NCI-H2107 treated with DMSO at 0.1 percent for 48 hours (cell line): ENCODE data around the gene TRAPPC12.

Experiments
- DNase-seq: peaks from one replicate; lab custom pipeline; 2025; ENCODE audit not compliant: unreplicated experiment; lab: John Stamatoyannopoulos, UW

Gene TRAPPC12

DNA sequence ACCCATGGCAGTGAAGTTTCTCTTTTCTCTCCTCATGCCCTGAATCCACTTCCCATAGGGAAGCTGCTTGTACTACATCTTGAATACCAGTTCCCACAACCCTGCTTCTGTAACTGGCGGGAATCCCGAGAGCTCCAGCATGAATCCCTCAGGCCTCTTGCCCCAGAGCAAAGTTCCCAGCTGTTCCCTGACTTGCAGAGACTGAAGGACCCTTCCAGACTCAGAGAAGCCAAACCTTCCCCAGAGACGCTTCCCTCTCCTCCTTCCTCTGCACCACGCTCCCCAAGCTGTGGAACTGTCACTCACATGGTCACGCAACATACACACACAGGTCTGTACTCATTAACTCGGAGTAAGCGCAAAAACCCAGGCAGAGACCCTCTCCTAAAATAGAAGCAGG, 26.4 kb downstream of the TRAPPC12 start:
- DNase-seq = no peak

DNA sequence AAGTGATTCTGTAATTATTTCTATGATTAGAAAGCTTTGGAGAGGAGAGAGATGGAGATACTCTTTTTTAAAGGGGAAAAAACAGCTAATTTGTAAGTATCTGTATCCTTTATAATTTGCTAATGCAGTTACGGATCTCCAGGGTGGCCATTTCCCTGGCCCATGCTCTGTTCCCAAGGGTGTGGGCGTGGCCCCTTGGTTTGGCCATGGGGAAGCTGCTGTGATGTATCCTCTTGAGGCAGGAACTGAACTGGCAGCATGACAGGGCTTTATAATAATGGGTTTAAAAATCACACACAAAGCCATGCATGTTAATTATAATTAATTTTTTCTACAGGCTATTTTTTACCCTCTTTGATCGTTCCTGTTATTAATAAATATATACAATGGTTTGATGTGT, 27.0 kb downstream of the TRAPPC12 start:
- no peak for DNase-seq

DNA sequence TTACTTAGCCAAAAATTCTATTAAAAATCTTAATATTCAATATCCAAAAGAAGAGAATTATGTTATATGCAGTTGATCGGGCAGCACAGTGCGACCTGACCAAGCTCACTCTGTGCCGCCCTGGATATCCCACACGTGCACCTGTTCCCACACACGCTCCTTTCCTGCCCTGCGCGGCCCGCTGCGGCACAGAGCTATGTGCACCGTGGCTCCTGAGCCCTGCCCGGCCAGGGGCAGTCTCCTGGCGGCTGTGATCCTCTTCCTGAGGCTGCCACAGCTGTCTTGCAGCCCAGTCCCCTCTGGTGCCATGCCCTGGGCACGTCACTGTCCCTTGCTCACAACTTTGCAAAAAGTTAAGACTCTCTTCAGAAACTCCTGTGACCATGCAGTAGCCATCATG, 29.3 kb downstream of the TRAPPC12 start:
- no peak for DNase-seq

DNA sequence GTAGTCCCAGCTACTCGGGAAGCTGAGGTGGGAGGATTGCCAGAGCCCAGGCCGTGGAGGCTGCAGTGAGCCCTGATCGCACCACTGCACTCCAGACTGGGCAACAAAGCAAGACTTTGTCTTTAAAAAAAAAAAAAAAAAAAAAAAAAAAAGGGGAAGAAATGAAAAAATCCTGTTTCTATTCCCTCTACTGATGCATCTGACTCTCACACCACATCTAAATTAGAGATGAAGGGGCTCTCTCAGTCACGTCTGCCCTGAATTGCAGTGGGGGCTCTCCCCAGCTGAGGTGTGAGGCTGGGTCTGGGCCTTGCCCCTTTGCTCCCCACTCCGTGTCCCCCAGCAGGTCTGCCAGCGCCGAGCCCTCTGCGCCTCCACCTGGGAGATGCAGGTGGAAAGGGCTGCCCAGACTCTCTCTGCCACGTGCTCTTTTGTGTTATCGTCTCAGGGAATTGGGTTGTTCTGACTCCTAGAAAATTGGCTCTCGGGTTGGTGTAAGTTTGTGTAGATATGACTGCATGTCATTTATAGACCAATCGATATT, 30.2 kb downstream of the TRAPPC12 start:
- no peak for DNase-seq

DNA sequence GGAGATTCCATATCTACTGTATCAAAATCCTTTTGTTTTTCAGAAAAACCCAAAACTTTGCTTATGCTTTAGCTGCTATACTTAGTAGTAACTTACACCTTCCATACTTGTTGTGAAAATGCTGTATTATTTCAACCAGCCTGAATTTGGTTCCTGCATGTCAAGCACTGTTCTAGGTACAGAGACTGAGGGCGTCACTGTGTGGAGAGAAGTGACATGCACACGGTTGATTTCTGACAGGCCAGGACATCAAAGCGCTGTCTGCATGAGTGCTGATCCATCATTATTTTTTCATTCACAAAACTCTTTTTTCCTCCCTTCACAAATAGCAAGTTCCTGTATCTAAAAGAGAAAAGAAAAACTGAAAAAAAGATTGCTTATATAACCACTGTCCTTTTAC, 31.6 kb downstream of the TRAPPC12 start:
- DNase-seq = no peak

DNA sequence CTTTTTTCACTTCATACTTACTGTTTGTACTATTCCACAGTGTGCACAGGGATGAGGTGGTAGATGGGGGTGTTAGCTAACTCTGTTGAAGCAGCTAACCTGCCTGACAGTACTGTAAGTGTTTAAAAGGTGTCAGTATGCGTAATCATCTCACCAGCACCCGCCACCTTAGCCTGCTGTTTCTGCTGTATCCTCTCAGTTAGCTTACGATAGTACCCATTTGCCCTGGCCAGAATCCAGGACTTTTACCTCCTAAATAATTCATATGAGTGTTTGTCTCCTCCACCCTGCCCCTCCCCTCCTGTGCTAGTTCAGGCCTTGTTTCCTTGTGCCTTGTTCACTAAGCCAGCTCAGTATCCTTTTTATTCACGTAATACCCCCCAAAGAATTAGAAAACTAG, 34.2 kb downstream of the TRAPPC12 start:
- DNase-seq = no peak

DNA sequence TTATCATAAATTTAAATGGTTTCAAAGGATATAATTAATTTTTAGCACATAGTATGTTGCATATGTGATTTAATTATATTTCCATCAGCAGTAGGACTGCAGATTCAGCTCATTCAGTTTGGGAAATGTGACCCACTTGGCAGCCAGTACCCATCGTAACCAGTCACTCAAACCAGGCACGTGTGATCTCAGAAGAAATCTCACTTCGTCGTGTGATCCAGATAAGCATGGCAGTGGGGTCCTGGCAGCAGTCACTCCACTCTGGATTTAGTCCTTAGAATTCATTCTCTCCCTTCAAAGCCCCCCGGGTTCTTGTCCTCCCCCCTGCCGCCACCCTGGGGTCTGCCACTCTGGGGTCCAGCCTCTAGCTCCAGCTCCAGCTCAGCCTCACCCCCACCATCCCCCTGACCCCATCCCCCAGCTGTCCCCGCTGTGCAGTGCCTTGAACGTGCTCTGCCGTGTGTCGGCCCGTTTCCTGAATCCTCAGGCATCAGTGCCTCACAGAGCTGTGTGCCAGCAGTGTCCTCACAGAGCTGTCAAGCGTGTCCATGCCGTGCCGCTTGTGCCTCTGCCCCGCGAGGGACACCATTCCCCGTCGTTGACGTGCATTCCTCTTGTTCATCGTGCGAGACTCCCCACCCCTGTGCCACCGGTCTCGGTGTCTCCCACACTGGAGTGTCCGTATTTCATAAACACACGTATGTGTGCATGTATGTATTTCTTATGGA, 34.8 kb downstream of the TRAPPC12 start:
- no peak for DNase-seq

DNA sequence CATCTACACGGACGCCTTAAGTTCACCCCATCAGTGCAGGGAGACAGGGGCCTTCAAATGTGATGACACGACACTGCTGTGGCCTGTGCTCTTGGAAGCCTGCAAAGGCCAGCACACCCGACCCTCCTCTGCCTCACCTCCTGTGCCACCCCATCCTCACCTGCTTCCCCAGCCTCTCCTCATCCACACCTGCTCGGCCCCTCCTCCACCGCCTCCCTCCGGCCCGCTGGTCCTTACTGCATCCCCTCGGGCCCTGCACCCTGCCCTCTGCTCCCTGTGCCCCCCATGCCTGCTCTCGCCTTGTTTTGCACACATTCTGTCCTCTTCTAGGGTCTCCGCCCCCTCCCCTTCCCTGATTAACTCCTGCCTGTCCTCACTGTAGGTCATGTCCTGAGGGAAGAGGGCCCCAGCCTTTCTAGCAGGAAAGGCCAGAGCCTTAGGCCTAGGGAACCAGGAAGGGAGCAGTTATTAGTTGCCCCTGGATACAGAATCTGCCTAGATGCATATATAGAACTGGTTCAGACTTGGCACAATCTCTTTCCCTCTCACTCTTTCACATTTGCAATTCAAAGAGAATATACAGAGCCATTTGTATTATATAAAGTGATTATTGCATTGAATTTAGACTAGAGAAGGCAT, 39.4 kb downstream of the TRAPPC12 start:
- no peak for DNase-seq

DNA sequence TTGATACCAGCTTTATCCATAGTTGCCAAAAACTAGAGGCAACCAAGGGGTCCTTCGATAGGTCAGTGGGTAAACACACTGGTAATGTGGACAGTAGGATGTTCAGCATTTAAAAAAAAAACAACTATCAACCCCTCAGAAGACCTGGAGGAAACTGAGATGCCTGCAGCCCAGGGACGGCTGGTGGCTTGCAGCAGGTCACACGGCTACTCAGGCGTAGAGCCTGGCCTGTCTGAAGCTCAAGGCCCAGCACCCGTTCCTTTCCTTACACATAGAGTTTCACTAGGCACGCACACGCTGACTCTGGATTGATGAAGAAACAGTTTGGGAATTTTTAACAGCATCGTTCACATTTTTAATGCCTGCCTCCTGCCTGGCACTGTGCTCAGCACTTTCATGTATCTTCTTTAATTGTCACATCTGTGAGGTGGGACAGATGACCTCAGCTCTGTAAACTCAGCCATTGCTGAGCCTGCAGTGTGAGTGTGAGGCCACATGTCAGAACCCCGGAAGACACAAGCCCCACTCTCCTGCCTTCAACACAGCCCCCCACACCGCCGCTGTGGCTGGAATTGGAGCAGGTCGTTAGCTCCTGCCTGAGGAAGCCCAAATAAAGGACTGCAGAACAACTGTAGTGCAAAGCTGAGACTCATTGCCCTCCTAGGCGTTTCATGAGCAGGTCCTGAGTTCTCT, 40.7 kb downstream of the TRAPPC12 start:
- no peak for DNase-seq

DNA sequence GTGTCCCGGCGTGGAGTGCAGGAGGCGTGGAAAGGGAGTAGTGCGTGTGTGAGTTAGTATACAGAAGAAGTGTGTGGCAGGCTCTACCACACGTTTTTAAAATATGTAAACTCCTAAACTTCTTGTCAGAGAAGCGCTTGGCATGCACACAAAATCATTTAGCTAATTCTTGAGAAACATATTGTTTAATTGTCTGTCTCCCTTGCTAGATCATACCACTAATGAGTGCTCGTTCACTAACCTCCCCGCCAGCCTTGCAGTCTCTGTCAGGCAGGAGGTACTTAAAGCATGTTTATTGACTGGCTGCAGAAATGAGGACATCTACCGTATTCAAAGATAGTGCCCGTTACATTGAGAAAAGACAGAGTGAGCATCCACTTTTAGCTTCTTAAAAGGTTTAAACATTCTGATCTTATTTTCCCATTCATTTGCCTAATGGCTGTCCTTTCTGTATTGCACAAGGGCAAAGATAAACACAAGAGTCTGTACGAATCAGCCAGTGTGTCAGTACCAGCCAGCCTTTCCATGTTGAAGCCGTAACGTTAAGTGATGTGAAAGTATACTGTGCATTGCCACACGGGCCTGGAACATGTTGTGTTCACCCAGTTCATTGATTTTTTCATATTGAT, 41.4 kb downstream of the TRAPPC12 start:
- no peak for DNase-seq

DNA sequence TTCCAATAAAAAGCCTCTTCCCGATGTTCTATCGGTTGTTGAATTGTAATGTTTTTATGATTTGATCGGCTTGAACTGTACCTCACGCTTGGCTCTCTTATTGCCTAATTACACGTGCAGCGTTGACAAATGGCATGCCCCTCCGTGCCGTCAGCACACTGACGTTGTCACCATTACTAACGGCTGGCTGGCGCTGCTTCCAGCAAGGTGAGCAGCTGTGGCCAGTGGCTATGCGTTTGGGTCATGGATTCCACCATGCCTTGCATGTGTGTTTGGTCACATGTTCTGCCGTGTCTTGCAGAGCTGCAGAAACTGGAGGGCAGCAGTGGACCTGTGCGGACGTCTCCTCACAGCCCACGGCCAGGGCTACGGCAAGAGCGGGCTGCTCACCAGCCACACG, 42.1 kb downstream of the TRAPPC12 start:
- no peak for DNase-seq

DNA sequence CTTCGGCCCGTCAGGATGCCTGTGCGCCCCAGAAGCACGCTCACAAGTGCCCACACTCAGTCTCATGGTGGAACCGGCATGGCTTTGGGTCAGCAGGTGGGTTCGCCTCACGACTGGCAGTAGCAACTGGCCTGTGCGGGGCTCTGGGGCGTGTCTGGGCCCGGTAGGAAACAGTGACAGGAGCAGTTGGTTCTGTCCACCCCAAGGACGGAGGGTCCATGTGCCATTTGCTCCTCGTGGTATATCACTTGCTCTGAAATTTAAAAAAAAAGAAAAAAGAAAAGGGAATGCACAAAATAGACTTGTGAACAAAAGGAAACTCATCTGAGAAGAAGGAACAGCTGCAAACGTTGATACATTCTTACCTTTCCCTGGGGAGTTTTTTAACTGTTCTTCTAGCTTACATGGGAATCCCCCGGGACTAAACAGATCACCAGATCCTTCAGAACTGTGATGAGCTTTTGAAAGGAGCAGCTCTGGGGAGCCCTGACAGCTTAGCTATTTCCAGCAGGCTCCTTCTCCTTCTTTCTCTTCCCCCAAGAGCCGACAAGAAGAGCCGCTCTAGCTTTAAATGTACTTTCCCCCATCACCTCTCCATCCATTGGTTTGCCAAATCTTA, 42.8 kb downstream of the TRAPPC12 start:
- peak; percentile 16 for DNase-seq

DNA sequence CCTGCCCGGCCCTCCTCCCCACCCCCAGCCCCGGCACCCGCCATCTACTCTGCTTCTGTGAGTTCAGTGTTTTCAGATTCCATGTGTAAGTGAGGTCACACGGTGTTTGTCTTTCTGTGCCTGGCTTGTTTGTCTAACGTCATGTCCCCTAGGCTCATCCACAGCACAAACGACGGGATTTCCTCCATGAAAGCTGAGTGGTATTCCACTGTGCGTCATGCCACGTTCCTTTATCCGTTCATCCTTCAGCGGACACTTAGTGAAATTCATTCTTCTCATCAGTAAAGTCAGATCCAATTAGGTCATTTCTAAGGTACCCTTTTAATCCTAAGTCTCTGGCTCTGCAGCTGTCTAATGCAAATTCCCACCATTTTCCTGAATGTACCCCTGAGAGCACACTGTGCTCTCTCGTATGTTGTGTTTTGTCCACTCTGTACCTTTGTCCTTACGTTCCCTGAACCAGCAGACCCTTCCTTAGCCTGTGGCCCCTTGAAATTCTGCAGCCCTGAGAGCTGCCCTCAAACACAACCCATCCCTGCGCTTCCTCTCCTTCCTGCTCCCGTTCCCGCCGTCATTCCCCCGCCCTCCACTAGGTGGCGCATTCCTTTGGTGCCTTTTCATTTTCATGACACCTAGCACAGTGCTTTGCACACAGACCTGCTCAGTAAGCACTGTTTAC, 44.1 kb downstream of the TRAPPC12 start:
- DNase-seq = no peak

DNA sequence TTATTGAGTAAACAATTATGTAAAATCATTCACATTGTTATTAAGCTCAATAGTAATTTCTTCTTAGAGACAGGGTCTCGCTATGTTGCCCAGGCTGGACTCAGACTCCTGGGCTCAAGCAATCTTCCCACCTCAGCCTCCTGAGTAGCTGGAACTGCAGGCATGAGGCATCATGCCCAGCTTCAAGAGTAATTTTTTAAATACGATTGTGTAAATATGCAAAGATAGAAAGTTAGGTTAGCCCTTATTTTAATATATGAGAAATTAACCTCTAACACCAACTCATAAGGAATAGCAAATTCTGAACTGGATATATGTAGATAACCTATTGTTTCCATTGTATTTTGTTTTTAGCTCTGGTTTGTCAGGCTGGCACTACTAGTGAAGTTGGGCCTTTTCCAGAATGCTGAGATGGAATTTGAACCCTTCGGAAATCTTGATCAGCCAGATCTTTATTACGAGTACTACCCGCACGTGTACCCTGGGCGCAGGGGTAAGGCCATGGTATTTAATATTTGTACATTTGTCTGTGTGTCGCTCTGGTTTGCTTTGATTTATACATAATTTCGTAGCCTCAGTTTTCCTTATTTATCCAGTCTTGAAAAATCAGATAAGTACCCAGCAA, 44.8 kb downstream of the TRAPPC12 start:
- no peak for DNase-seq

DNA sequence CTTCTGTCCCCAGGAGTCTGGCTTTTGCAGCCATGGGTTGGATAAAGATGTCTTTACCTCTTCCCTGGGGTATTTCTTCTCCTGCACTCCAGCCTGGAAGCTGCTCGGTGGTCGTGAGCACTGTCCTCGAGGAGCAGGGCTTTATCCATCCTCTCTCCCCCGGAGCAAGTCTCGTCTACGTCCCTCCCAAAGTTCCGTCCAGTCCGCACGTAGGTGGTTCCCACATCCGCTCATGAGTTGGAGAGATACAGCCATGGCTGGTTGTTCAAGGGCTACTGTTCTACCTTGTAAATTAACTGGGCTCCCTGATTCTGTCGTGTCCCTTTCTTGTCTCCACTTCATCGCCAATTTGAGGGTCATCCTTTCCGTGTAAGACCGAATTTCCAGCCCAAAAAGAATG, 47.1 kb downstream of the TRAPPC12 start:
- DNase-seq = no peak

DNA sequence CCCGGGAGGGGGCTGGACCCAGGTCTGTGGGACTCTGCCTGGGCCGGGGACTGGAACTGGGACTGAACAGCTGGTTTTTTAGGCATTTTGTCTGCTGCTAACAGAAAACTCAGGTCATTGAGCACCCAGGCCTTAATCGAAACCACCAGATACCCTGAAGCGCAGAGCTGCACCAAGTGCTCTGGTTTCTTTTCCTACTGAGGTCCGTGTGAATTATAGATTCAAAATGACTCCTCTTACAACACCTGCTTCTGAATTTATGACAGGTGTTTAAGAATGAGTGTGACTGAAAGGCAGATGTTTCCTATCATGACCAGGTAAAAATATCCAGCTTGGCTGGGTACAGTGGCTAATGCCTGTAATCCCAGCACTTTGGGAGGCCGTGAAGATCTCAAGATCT, 47.8 kb downstream of the TRAPPC12 start:
- DNase-seq = peak; percentile 74

DNA sequence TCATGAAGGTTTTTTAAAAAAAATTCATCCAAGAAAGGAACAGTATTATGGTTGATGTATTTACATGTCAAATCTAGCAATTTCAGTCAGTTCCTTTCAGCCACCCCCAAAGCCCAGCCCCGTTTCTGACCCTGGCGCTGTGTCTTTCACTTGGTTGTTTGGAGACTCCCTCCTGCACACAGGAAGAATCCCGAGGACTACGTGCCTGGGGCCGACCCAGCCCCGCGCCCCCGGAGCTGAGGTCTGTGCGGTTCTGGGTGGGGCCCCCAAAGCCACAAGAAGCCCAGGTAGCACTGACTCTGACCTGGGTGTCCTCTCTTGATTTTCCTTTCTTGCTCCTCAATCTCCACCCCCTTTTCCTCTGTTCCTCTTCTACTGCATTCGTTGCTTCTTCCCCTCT, 49.1 kb downstream of the TRAPPC12 start:
- DNase-seq = no peak

DNA sequence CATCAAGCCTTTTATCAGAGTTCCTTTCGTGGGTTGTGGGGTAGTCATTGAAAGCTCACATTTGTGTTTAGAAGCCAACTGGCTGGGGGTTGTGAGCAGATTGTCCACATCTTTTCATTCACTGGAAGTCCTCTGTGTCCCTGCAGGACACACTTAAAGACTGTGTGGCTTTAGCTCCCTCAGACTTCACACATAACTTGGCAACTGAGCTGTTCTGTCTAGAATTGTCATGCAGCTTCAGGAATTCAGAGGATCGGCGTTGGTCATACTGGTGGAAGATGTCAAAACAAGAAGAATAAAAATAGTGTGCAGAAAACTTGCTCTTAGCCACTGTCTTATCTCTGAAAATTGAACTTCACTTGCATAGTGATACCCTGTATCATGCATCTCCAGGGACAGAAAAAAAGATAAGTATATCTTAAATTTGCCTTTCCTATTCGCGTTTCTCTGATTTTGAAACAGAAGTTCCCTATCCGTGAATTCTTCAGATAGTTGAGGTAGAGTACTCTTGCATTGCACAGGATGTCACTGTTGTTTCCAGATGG, 49.6 kb downstream of the TRAPPC12 start:
- DNase-seq = no peak

DNA sequence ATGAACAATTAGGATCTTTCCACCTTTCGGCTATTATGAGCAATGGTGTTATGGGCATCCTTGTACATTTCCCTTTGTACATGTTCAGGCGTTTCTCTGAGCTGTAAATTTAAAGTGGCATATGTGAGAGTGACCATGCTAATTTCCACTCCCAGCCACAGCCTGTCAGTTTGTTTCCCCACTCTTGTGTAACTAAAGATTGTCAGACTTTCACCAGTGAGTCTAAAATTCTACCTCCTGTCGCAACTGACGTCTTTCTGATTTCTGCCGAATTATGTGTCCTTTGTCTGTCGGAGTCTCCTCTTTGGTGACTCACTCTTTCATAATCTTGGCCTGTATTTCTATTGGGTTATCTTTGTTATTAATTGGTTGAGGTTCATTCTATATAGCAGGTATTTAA, 50.7 kb downstream of the TRAPPC12 start:
- DNase-seq = no peak
